ENCODE measurements around the gene HMCN1.

Gene HMCN1

GRCh38 chr1:185733818-185734735, at the start of gene HMCN1:
Gene HMCN1 (plus strand): TSS chr1:185734391. CDS start chr1:185734780, 389 bp downstream.
- H3K4me3 ChIP-seq (ENCODE audit: low read depth, low read length): no peak within 1 kb of the TSS
- TF ChIP-seq MYC (IDR thresholded peaks at IDR 0.05; ENCODE audit: low read depth, low read length): no peak
- peak; percentile 7 for TF ChIP-seq CTCF (IDR thresholded peaks at IDR 0.05; ENCODE audit: low read depth, low read length)
- DNase-seq (ENCODE audit: low read depth): peak; percentile 13

GRCh38 chr1:185686821-185687778, 47.1 kb upstream of the HMCN1 start:
- H3K4me3 ChIP-seq (ENCODE audit: low read depth, low read length): no peak overlapping the region

GRCh38 chr1:185690527-185690926, 43.7 kb upstream of the HMCN1 start:
- H3K4me3 ChIP-seq (ENCODE audit: low read depth, low read length): no peak overlapping the region
- no peak for DNase-seq (ENCODE audit: low read depth)
- TF ChIP-seq POLR2A (IDR thresholded peaks at IDR 0.05; ENCODE audit: extremely low read depth, insufficient read length) (no peak), MYC (IDR thresholded peaks at IDR 0.05; ENCODE audit: low read depth, low read length) (no peak), MAX (IDR thresholded peaks at IDR 0.05; ENCODE audit: low read depth, low read length) (no peak), CTCF (IDR thresholded peaks at IDR 0.05; ENCODE audit: low read depth, low read length) (no peak)

More at GRCh38 chr1:185686821-185687778, 47.1 kb upstream of the HMCN1 start:
- TF ChIP-seq POLR2A (IDR thresholded peaks at IDR 0.05; ENCODE audit: extremely low read depth, insufficient read length) (no peak), MYC (IDR thresholded peaks at IDR 0.05; ENCODE audit: low read depth, low read length) (no peak), MAX (IDR thresholded peaks at IDR 0.05; ENCODE audit: low read depth, low read length) (no peak), CTCF (IDR thresholded peaks at IDR 0.05; ENCODE audit: low read depth, low read length) (no peak)
- no peak for DNase-seq (ENCODE audit: low read depth)

GRCh38 chr1:185693654-185694053, 40.5 kb upstream of the HMCN1 start:
- no peak for DNase-seq (ENCODE audit: low read depth)
- TF ChIP-seq POLR2A (IDR thresholded peaks at IDR 0.05; ENCODE audit: extremely low read depth, insufficient read length): no peak
- no peak for TF ChIP-seq MAX (IDR thresholded peaks at IDR 0.05; ENCODE audit: low read depth, low read length)
- no peak for TF ChIP-seq CTCF (IDR thresholded peaks at IDR 0.05; ENCODE audit: low read depth, low read length)
- no peak for TF ChIP-seq MYC (IDR thresholded peaks at IDR 0.05; ENCODE audit: low read depth, low read length)
- no peak overlapping the region for H3K4me3 ChIP-seq (ENCODE audit: low read depth, low read length)

GRCh38 chr1:185694081-185694480, 40.1 kb upstream of the HMCN1 start:
- peak; percentile 26 for DNase-seq (ENCODE audit: low read depth)
- TF ChIP-seq CTCF (IDR thresholded peaks at IDR 0.05; ENCODE audit: low read depth, low read length): no peak
- no peak for TF ChIP-seq POLR2A (IDR thresholded peaks at IDR 0.05; ENCODE audit: extremely low read depth, insufficient read length)
- TF ChIP-seq MYC (IDR thresholded peaks at IDR 0.05; ENCODE audit: low read depth, low read length): no peak
- no peak for TF ChIP-seq MAX (IDR thresholded peaks at IDR 0.05; ENCODE audit: low read depth, low read length)
- no peak overlapping the region for H3K4me3 ChIP-seq (ENCODE audit: low read depth, low read length)
